NCI-H1105 treated with DMSO at 0.1 percent for 48 hours (cell line): ENCODE measurements around the gene CYB561D2.
"Not testable (repeated sequence)": the region's sequence is repeated elsewhere in the genome, so short reads cannot be mapped to it uniquely, and the experiment has no call there.

Source experiments
- DNase-seq: peaks from one replicate; lab custom pipeline; 2025; lab: John Stamatoyannopoulos, UW

The CYB561D2 gene

GRCh38 chr3:50350527-50351322, at the start of gene CYB561D2, which contains the start of gene NPRL2:
TSS of gene CYB561D2 (plus strand) at chr3:50350862. CDS start at chr3:50351434, 572 bp downstream.
TSS of gene NPRL2 (minus strand) at chr3:50350775. CDS start at chr3:50350652, 123 bp downstream.
- DNase-seq: peak; percentile 82

GRCh38 chr3:50302095-50303012, 48.3 kb upstream of the CYB561D2 start:
- no peak for DNase-seq

GRCh38 chr3:50303013-50303815, 47.4 kb upstream of the CYB561D2 start, which contains the start of gene HYAL1:
TSS of gene HYAL1 (minus strand) at chr3:50303574. CDS start at chr3:50302956, 618 bp downstream.
- DNase-seq: no peak

- no peak for DNase-seq
Measured at GRCh38 chr3:50304601-50305000, 46.1 kb upstream of the CYB561D2 start.

GRCh38 chr3:50312041-50312440, 38.6 kb upstream of the CYB561D2 start:
- DNase-seq: not testable (repeated sequence)

GRCh38 chr3:50314342-50314741, 36.3 kb upstream of the CYB561D2 start:
- no peak for DNase-seq

- DNase-seq: no peak
Measured at GRCh38 chr3:50314816-50315215, 35.8 kb upstream of the CYB561D2 start.

- no peak for DNase-seq
Measured at GRCh38 chr3:50316657-50317242, 33.9 kb upstream of the CYB561D2 start.

GRCh38 chr3:50317300-50317699, 33.4 kb upstream of the CYB561D2 start:
- DNase-seq: no peak

GRCh38 chr3:50318163-50318562, 32.5 kb upstream of the CYB561D2 start:
- no peak for DNase-seq

GRCh38 chr3:50318615-50319014, 32.0 kb upstream of the CYB561D2 start:
- no peak for DNase-seq

GRCh38 chr3:50319181-50319893, 31.3 kb upstream of the CYB561D2 start:
- no peak for DNase-seq

- no peak for DNase-seq
Measured at GRCh38 chr3:50319894-50320625, 30.6 kb upstream of the CYB561D2 start.

GRCh38 chr3:50320853-50321335, 29.8 kb upstream of the CYB561D2 start:
- DNase-seq: peak; percentile 40

- peak; percentile 70 for DNase-seq
Measured at GRCh38 chr3:50321336-50322114, 29.1 kb upstream of the CYB561D2 start.

GRCh38 chr3:50322115-50322385, 28.6 kb upstream of the CYB561D2 start:
- DNase-seq: no peak

- peak; percentile 47 for DNase-seq
Measured at GRCh38 chr3:50322386-50323091, 28.1 kb upstream of the CYB561D2 start, which contains the start of gene HYAL2. TSS of gene HYAL2 (minus strand) at chr3:50322745. CDS start at chr3:50320489, 2,256 bp downstream.

GRCh38 chr3:50323092-50323600, 27.5 kb upstream of the CYB561D2 start:
- no peak for DNase-seq
